GM12878 (cell line): ENCODE results near the gene NRTN. TPM values are rescaled to one million over a fixed set of nuclear protein-coding genes. Genes with fewer than 3 reads are reported as not detected.

ENCODE experiments used
- ATAC-seq: fragments of 200-7000 bp; cut with Tn5 transposase; 3 replicates; pipeline ENCODE4 v1.9.1; 2020; ENCODE audit warnings: mild to moderate bottlenecking, moderate library complexity
- BruUV-seq: library from RNA; stranded (reverse); fragments of 400-500 nt; replicated peaks from 2 replicates; lab custom pipeline; 2021; lab: Mats Ljungman, UMichigan
- CTCF ChIA-PET: fragments of 300-600 bp; sonication (Branson Sonifier 250); formaldehyde crosslinking; extraction: SDS; loops from one replicate; lab custom pipeline; 2021; ENCODE audit warnings: inconsistent platforms; lab: Yijun Ruan, JAX
- POLR2A ChIA-PET: fragments of 350-600 bp; formaldehyde crosslinking; extraction: SDS; loops from one replicate; lab custom pipeline; 2021; ENCODE audit warnings: inconsistent platforms; lab: Charles Lee
- RAD21 ChIA-PET: fragments of 300-600 bp; sonication (Branson Sonifier 250); formaldehyde crosslinking; loops from one replicate; lab custom pipeline; 2023; ENCODE audit warnings: antibody characterized with exemption; ENCODE audit not compliant: unreplicated experiment; lab: Charles Lee
- SMC1A ChIA-PET: fragments of 300-600 bp; sonication (Branson Sonifier 250); formaldehyde crosslinking; loops from one replicate; lab custom pipeline; 2023; ENCODE audit not compliant: unreplicated experiment, uncharacterized antibody; lab: Charles Lee
- DNase-seq: peaks from one replicate; pipeline ENCODE4 v3.0.0-alpha.2; 2011; ENCODE audit warnings: low read depth, low spot score
- FAIRE-seq: peaks from 3 replicates; lab custom pipeline; 2011; peaks lifted over from hg19 to GRCh38; lab: Jason Lieb, UNC
- H2AFZ ChIP-seq: 2 replicates; pipeline ENCODE4 v1.6.0; 2011; ENCODE audit warnings: low read depth, low read length, control low read depth; ENCODE audit not compliant: control insufficient read depth
- H3K27ac ChIP-seq: 2 replicates; pipeline ENCODE4 v1.5.1; 2011; ENCODE audit warnings: control low read depth; ENCODE audit not compliant: control insufficient read depth, insufficient read depth
- H3K27me3 ChIP-seq, 2 experiments: replicated peaks in 1 of 2; 2 replicates each; pipeline versions ENCODE4 v1.6.0 to v1.6.1; 2011; ENCODE audit warnings: low read length in 1 of 2; ENCODE audit not compliant: control insufficient read depth in 2 of 2, insufficient read depth in 2 of 2
- H3K36me3 ChIP-seq, 2 experiments: 2 replicates each; pipeline ENCODE4 v1.5.1; 2011; ENCODE audit warnings: low read length in 1 of 2; ENCODE audit not compliant: control insufficient read depth in 2 of 2, insufficient read depth in 2 of 2
- H3K4me1 ChIP-seq: 2 replicates; pipeline ENCODE4 v1.6.1; 2011; ENCODE audit warnings: mild to moderate bottlenecking, low read length, moderate library complexity, mixed read lengths; ENCODE audit not compliant: control insufficient read depth, insufficient read depth
- H3K4me2 ChIP-seq: 2 replicates; pipeline ENCODE4 v1.6.0; 2011; ENCODE audit warnings: control low read depth; ENCODE audit not compliant: control insufficient read depth, insufficient read depth
- H3K4me3 ChIP-seq: fragments of 200-600 bp; sonication (generic); 2 replicates; pipeline ENCODE4 v1.5.1; 2016
- H3K79me2 ChIP-seq: 2 replicates; pipeline ENCODE4 v1.6.0; 2011; ENCODE audit warnings: low read length; ENCODE audit not compliant: control insufficient read depth, insufficient read depth
- H3K9ac ChIP-seq: 2 replicates; pipeline ENCODE4 v1.8.0; 2011; ENCODE audit warnings: low read length, control low read depth, mixed read lengths; ENCODE audit not compliant: control insufficient read depth, insufficient read depth
- H3K9me3 ChIP-seq: replicated peaks from 3 replicates; pipeline ENCODE4 v1.5.1; 2011; ENCODE audit warnings: mild to moderate bottlenecking, low read length; ENCODE audit not compliant: control insufficient read depth, insufficient read depth
- H4K20me1 ChIP-seq: 2 replicates; pipeline ENCODE4 v1.6.0; 2011; ENCODE audit not compliant: control insufficient read depth, insufficient read depth
- ATF2 ChIP-seq: IDR thresholded peaks from 2 replicates; pipeline ENCODE4 v1.6.1; 2012; ENCODE audit warnings: low read length, inconsistent platforms
- BCL3 ChIP-seq: IDR thresholded peaks from 2 replicates; pipeline ENCODE4 v1.6.1; 2011; ENCODE audit warnings: borderline replicate concordance, low read depth, mild to moderate bottlenecking, moderate library complexity, low read length; ENCODE audit not compliant: insufficient read depth, poor library complexity, severe bottlenecking
- CTCF ChIP-seq, 3 experiments: IDR thresholded peaks in 2 of 3; conservative IDR thresholded peaks in 1 of 3; 2 replicates each; pipeline ENCODE4 v1.5.1; 2011; ENCODE audit warnings: low read depth in 3 of 3, low read length in 3 of 3, mild to moderate bottlenecking in 3 of 3, control low read depth in 2 of 3, moderate library complexity in 2 of 3, inconsistent platforms in 1 of 3, mixed read lengths in 1 of 3; ENCODE audit not compliant: control insufficient read depth in 2 of 3, insufficient read depth in 1 of 3; ENCODE audit errors: extremely low read depth in 1 of 3
- IKZF1 ChIP-seq: fragments of 450-650 bp; conservative IDR thresholded peaks from 2 replicates; pipeline ENCODE4 v1.6.1; 2017; ENCODE audit warnings: antibody characterized with exemption, mild to moderate bottlenecking
- PKNOX1 ChIP-seq: fragments of 450-650 bp; IDR thresholded peaks from 2 replicates; pipeline ENCODE4 v1.6.1; 2016; ENCODE audit warnings: mild to moderate bottlenecking
- RELB ChIP-seq: fragments of 450-650 bp; IDR thresholded peaks from 2 replicates; pipeline ENCODE4 v1.6.1; 2017; ENCODE audit warnings: low read depth, mild to moderate bottlenecking, moderate library complexity
- SKIL ChIP-seq: fragments of 450-650 bp; IDR thresholded peaks from 2 replicates; pipeline ENCODE4 v1.6.1; 2017; ENCODE audit warnings: mild to moderate bottlenecking, low read depth, inconsistent platforms; ENCODE audit not compliant: poor library complexity, severe bottlenecking
- TCF7 ChIP-seq: IDR thresholded peaks from 2 replicates; pipeline ENCODE4 v1.6.1; 2014; ENCODE audit warnings: antibody characterized with exemption, borderline replicate concordance
- ZBTB33 ChIP-seq: fragments of 450-650 bp; IDR thresholded peaks from 2 replicates; pipeline ENCODE4 v1.6.1; 2017; ENCODE audit warnings: mild to moderate bottlenecking
- ZNF384 ChIP-seq: IDR thresholded peaks from 2 replicates; pipeline ENCODE4 v1.6.1; 2012; ENCODE audit warnings: low read depth, mild to moderate bottlenecking, low read length, improper control_type of control experiment, borderline replicate concordance
- WGBS: methylation state at CpG from one replicate; pipeline ENCODE4 v1.1.6; 2016; ENCODE audit warnings: low lambda C conversion rate; ENCODE audit not compliant: insufficient replicate concordance, insufficient coverage; ENCODE audit errors: missing lambda C conversion rate; 5-methylcytosine and 5-hydroxymethylcytosine counted together
- in situ Hi-C: fragments of 300-500 bp; cut with MboI; formaldehyde crosslinking; loops from 9 replicates; pipeline ENCODE4 v1.14.3; 2018; ENCODE audit warnings: mixed read lengths
- intact Hi-C: fragments of 100-400 bp; cut with micrococcal nuclease; formaldehyde crosslinking; loops from one replicate; pipeline ENCODE4 v1.14.2; 2022; ENCODE audit not compliant: unreplicated experiment
- polyA plus RNA-seq, 11 experiments: library from polyadenylated mRNA; depleted of rRNA in 4 of 11; unstranded in 6 of 11; stranded (reverse) in 5 of 11; fragments of >200 nt; fragmentation: Nextera tagmentation in 4 of 11; fragmentation: Illumina TruSeq in 1 of 11; extraction: Ambion mirVana in 4 of 11; extraction: Trizol in 1 of 11; gene quantifications; 1 replicate in 1 of 11; 2 replicates in 10 of 11; pipeline versions ENCODE4 v1.2.1 to v1.2.3, GENCODE V29; 2011 to 2016; ENCODE audit warnings: inconsistent platforms in 2 of 11, missing spikeins in 2 of 11, low read depth in 1 of 11
- total RNA-seq, 4 experiments: library from RNA; depleted of rRNA in 3 of 4; stranded (reverse); fragments of >200 nt in 3 of 4; fragmentation: Illumina TruSeq in 1 of 4; extraction: Trizol in 1 of 4; gene quantifications; 2 replicates each; pipeline versions ENCODE4 v1.2.1 to v1.2.3, GENCODE V29; 2013 to 2021

The NRTN gene
- total and polyA plus RNA-seq, 10 of the 15 experiments (the other 5 are each of a cell fraction or from before 2014, with no cell fraction given), result not detected

- Histone ChIP-seq H3K4me1 (peaks cover 7% of the 10 kb centered on the region), H3K4me2 (no peak overlapping the region), H3K27ac (no peak overlapping the region), H4K20me1 (no peaks in the 10 kb centered on the region), H3K79me2 (no peaks in the 10 kb centered on the region), H3K4me3 (no peak overlapping the region), H3K27me3 (no peaks in the 10 kb centered on the region; a peak in 2 of 4 replicates), H3K36me3 (no peaks in the 10 kb centered on the region), H3K9ac (no peak overlapping the region), H2AFZ (no peak overlapping the region), H3K9me3 (no peaks in the 10 kb centered on the region)
- RAD21 ChIA-PET, result no interaction called here
- POLR2A ChIA-PET, result no interaction called here
- SMC1A ChIA-PET, result no interaction called here
- no peak for ATAC-seq
- 77% methylated on average over 5 of the region's 5 CpGs for WGBS
- CTCF ChIA-PET, result interaction anchor here (0.7 kb wide), 1 partner anchor 215 kb away, joined by 3 read pairs; no protein-coding TSS in a partner anchor
- FAIRE-seq, result no peak
- TF ChIP-seq ZNF384 (no peak), RELB (no peak), TCF7 (no peak), IKZF1 (no peak), BCL3 (no peak), PKNOX1 (no peak), ATF2 (no peak), CTCF (IDR thresholded peaks at IDR 0.05 in 2 of 3, conservative IDR thresholded peaks at IDR 0.05 in 1 of 3; ENCODE audit: control insufficient read depth in 2 of 3, extremely low read depth in 1 of 3, insufficient read depth in 1 of 3, low read depth in 3 of 3, low read length in 3 of 3) (no peak), SKIL (no peak), ZBTB33 (no peak)
- intact Hi-C loops (loop anchor here (10.0 kb wide), 1 partner anchor 218 kb away; no protein-coding TSS in a partner anchor), in situ Hi-C loops (loop anchor here (5.0 kb wide), 1 partner anchor 215 kb away; no protein-coding TSS in a partner anchor)
- no TSS peak for BruUV-seq
- no peak for DNase-seq
Measured at GRCh38 chr19:5806905-5807304, 2.0 kb downstream of the NRTN start.
